Parathyroid adenoma (tissue), 2 donors: ENCODE results near the gene SPIN1.

Experiments
- H2AFZ ChIP-seq: fragments of 300-600 bp; sonication (generic); one replicate; pipeline ENCODE4 v1.7.0; 2017; ENCODE audit warnings: antibody characterized with exemption, mild to moderate bottlenecking
- H3K27ac ChIP-seq: fragments of 300-600 bp; sonication (generic); one replicate; pipeline ENCODE4 v1.7.0; 2017
- H3K27me3 ChIP-seq: fragments of 300-600 bp; sonication (generic); one replicate; pipeline ENCODE4 v1.7.0; 2017; ENCODE audit warnings: low read length; ENCODE audit not compliant: control insufficient read depth, insufficient read depth
- H3K36me3 ChIP-seq: fragments of 300-600 bp; sonication (generic); one replicate; pipeline ENCODE4 v1.7.0; 2017; ENCODE audit warnings: low read length; ENCODE audit not compliant: control insufficient read depth, insufficient read depth
- H3K4me1 ChIP-seq: fragments of 300-600 bp; sonication (generic); one replicate; pipeline ENCODE4 v1.7.0; 2017; ENCODE audit warnings: control low read depth
- H3K4me2 ChIP-seq: fragments of 300-600 bp; sonication (generic); one replicate; pipeline ENCODE4 v1.7.0; 2017; ENCODE audit warnings: low read length
- H3K4me3 ChIP-seq: fragments of 300-600 bp; sonication (generic); one replicate; pipeline ENCODE4 v1.7.0; 2017; ENCODE audit warnings: low read depth, low read length
- H3K79me2 ChIP-seq: fragments of 300-600 bp; sonication (generic); one replicate; pipeline ENCODE4 v1.7.0; 2017; ENCODE audit warnings: control low read depth
- H3K9ac ChIP-seq: fragments of 300-600 bp; sonication (generic); one replicate; pipeline ENCODE4 v1.7.0; 2017; ENCODE audit warnings: mild to moderate bottlenecking
- H3K9me3 ChIP-seq: fragments of 300-600 bp; sonication (generic); one replicate; pipeline ENCODE4 v1.7.0; 2017; ENCODE audit warnings: low read length; ENCODE audit not compliant: control insufficient read depth
- CTCF ChIP-seq: fragments of 300-600 bp; sonication (generic); IDR thresholded peaks from one replicate; pipeline ENCODE4 v1.7.0; 2017; ENCODE audit warnings: antibody characterized with exemption, mild to moderate bottlenecking
- donor health status: primary hyperparathyroidism.

Gene SPIN1

GRCh38 chr9:88488166-88488565 is 99.9 kb downstream of the SPIN1 start:
- H3K27me3 ChIP-seq: no peaks in the 10 kb centered on the region

GRCh38 chr9:88494983-88495721 is 106.9 kb downstream of the SPIN1 start:
- no peak overlapping the region for H2AFZ ChIP-seq
- no peak overlapping the region for H3K4me2 ChIP-seq

More at GRCh38 chr9:88488166-88488565, 99.9 kb downstream of the SPIN1 start:
- Histone ChIP-seq H3K4me3 (no peak overlapping the region), H3K9me3 (no peaks in the 10 kb centered on the region), H2AFZ (no peak overlapping the region), H3K36me3 (no peaks in the 10 kb centered on the region), H3K79me2 (no peaks in the 10 kb centered on the region), H3K9ac (no peak overlapping the region), H3K4me1 (no peaks in the 10 kb centered on the region), H3K4me2 (no peak overlapping the region), H3K27ac (no peak overlapping the region)
- no peak for TF ChIP-seq CTCF

GRCh38 chr9:88497224-88497623 is 109.0 kb downstream of the SPIN1 start:
- H3K36me3 ChIP-seq: no peaks in the 10 kb centered on the region
- H3K4me3 ChIP-seq: no peak overlapping the region
- H3K9me3 ChIP-seq: no peaks in the 10 kb centered on the region
- no peak overlapping the region for H2AFZ ChIP-seq
- no peak for TF ChIP-seq CTCF
- no peaks in the 10 kb centered on the region for H3K27me3 ChIP-seq
- H3K4me1 ChIP-seq: no peaks in the 10 kb centered on the region
- H3K79me2 ChIP-seq: no peaks in the 10 kb centered on the region
- H3K9ac ChIP-seq: no peak overlapping the region
- H3K4me2 ChIP-seq: no peak overlapping the region
- no peak overlapping the region for H3K27ac ChIP-seq

More at GRCh38 chr9:88494983-88495721, 106.9 kb downstream of the SPIN1 start:
- Histone ChIP-seq H3K79me2 (no peaks in the 10 kb centered on the region), H3K4me3 (no peak overlapping the region), H3K4me1 (no peaks in the 10 kb centered on the region), H3K36me3 (no peaks in the 10 kb centered on the region), H3K27ac (no peak overlapping the region), H3K9me3 (no peaks in the 10 kb centered on the region), H3K9ac (no peak overlapping the region), H3K27me3 (no peaks in the 10 kb centered on the region)
- TF ChIP-seq CTCF: no peak

GRCh38 chr9:88498880-88499279 is 110.6 kb downstream of the SPIN1 start:
- Histone ChIP-seq H2AFZ (no peak overlapping the region), H3K4me3 (no peak overlapping the region), H3K9ac (no peak overlapping the region), H3K27ac (no peak overlapping the region), H3K36me3 (no peaks in the 10 kb centered on the region), H3K9me3 (no peaks in the 10 kb centered on the region), H3K79me2 (no peaks in the 10 kb centered on the region), H3K4me1 (no peaks in the 10 kb centered on the region), H3K4me2 (no peak overlapping the region), H3K27me3 (no peaks in the 10 kb centered on the region)
- TF ChIP-seq CTCF: no peak

DNA sequence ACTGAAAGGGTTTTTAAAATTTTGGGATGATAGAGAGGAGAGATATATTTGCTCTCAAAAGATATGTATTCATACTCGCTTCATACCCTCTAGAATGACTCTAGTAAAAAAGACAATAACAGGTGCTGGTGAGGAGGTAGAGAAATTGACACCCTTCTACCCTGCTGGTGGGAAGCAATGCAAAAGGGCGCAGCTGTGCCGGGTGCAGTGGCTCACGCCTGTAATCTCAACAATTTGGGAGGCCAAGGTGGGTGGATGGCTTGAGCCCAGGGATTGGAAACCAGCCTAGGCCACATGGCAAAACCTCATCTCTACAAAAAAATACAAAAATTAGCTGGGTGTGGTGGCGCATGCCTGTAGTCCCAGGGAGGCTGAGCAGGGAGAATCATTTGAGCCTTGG is 112.8 kb downstream of the SPIN1 start:
- Histone ChIP-seq H3K9me3 (no peaks in the 10 kb centered on the region), H3K4me1 (no peaks in the 10 kb centered on the region), H3K4me3 (no peak overlapping the region), H3K4me2 (no peak overlapping the region), H3K27ac (no peak overlapping the region), H3K79me2 (no peaks in the 10 kb centered on the region), H2AFZ (no peak overlapping the region), H3K36me3 (no peaks in the 10 kb centered on the region), H3K27me3 (no peaks in the 10 kb centered on the region), H3K9ac (no peak overlapping the region)
- no peak for TF ChIP-seq CTCF
